IMR-90 (cell line): ENCODE measurements around the gene MGST1. TPM values are rescaled to one million over a fixed set of nuclear protein-coding genes. Genes with fewer than 3 reads are reported as not detected.
A peak's percentile ranks its signal among the peaks of the same experiment; 100 is the strongest.

Experiments used
- ATAC-seq: fragments of 200-7000 bp; cut with Tn5 transposase; 2 replicates; pipeline ENCODE4 v1.9.1; 2020; ENCODE audit warnings: low read depth, mild to moderate bottlenecking, moderate library complexity
- BruUV-seq: library from RNA; stranded (reverse); fragments of 400-500 nt; replicated peaks from 2 replicates; lab custom pipeline; 2021; lab: Mats Ljungman, UMichigan
- CTCF ChIA-PET: fragments of 300-600 bp; formaldehyde crosslinking; extraction: SDS; loops from one replicate; lab custom pipeline; 2021; ENCODE audit warnings: antibody characterized with exemption; lab: Yijun Ruan, JAX
- POLR2A ChIA-PET: fragments of 300-600 bp; sonication (Branson Sonifier 250); formaldehyde crosslinking; loops from one replicate; lab custom pipeline; 2022; ENCODE audit warnings: antibody characterized with exemption; ENCODE audit not compliant: unreplicated experiment; lab: Charles Lee
- DNase-seq: peaks from one replicate; pipeline ENCODE4 v3.0.0; 2013
- H2AFZ ChIP-seq: replicated peaks from 2 replicates; pipeline ENCODE3; 2013; ENCODE audit warnings: low read length, mild to moderate bottlenecking; ENCODE audit not compliant: poor library complexity
- H2AK5ac ChIP-seq: 2 replicates; pipeline ENCODE4 v1.6.1; 2013; ENCODE audit warnings: low read depth, low read length, inconsistent platforms
- H2AK9ac ChIP-seq: replicated peaks from 2 replicates; pipeline ENCODE3; 2013; ENCODE audit warnings: mild to moderate bottlenecking, low read depth, low read length, moderate library complexity; ENCODE audit not compliant: poor library complexity
- H2BK120ac ChIP-seq: 2 replicates; pipeline ENCODE4 v1.6.1; 2013; ENCODE audit warnings: low read depth, low read length, inconsistent platforms
- H2BK15ac ChIP-seq: 3 replicates; pipeline ENCODE4 v1.6.1; 2013; ENCODE audit warnings: low read depth, low read length, inconsistent platforms
- H2BK20ac ChIP-seq: 2 replicates; pipeline ENCODE4 v1.6.1; 2013; ENCODE audit warnings: low read depth, mild to moderate bottlenecking, inconsistent platforms, low read length, moderate library complexity
- H2BK5ac ChIP-seq: 2 replicates; pipeline ENCODE4 v1.6.1; 2013; ENCODE audit warnings: mild to moderate bottlenecking, low read depth, low read length, inconsistent platforms; ENCODE audit not compliant: poor library complexity, severe bottlenecking
- H3K14ac ChIP-seq: replicated peaks from 2 replicates; pipeline ENCODE4 v1.6.1; 2013; ENCODE audit warnings: low read depth, low read length, inconsistent platforms
- H3K18ac ChIP-seq: 2 replicates; pipeline ENCODE4 v1.6.1; 2013; ENCODE audit warnings: low read depth, low read length, control low read depth
- H3K23ac ChIP-seq: 2 replicates; pipeline ENCODE4 v1.6.1; 2013; ENCODE audit warnings: low read depth, low read length, inconsistent platforms
- H3K27ac ChIP-seq: 2 replicates; pipeline ENCODE4 v1.5.1; 2013; ENCODE audit warnings: mild to moderate bottlenecking, control low read depth, low read length; ENCODE audit not compliant: insufficient read depth
- H3K27me3 ChIP-seq: 2 replicates; pipeline ENCODE4 v1.6.1; 2013; ENCODE audit warnings: low read length; ENCODE audit not compliant: control insufficient read depth, insufficient read depth
- H3K36me3 ChIP-seq: 2 replicates; pipeline ENCODE4 v1.6.1; 2013; ENCODE audit warnings: low read length, mixed read lengths; ENCODE audit not compliant: control insufficient read depth, insufficient read depth
- H3K4ac ChIP-seq: 2 replicates; pipeline ENCODE4 v1.6.1; 2013; ENCODE audit warnings: low read depth, low read length, inconsistent platforms
- H3K4me1 ChIP-seq: 2 replicates; pipeline ENCODE4 v1.6.1; 2013; ENCODE audit warnings: low read length, mixed read lengths; ENCODE audit not compliant: control insufficient read depth, insufficient read depth
- H3K4me2 ChIP-seq: 2 replicates; pipeline ENCODE4 v1.6.1; 2013; ENCODE audit warnings: low read depth, mild to moderate bottlenecking, control low read depth, low read length, moderate library complexity
- H3K4me3 ChIP-seq: 2 replicates; pipeline ENCODE4 v1.5.1; 2013; ENCODE audit warnings: low read depth, mild to moderate bottlenecking, control low read depth, low read length, moderate library complexity; ENCODE audit not compliant: insufficient read depth
- H3K56ac ChIP-seq: 2 replicates; pipeline ENCODE4 v1.6.1; 2013; ENCODE audit warnings: low read length, inconsistent platforms; ENCODE audit not compliant: insufficient read depth; ENCODE audit errors: extremely low read depth
- H3K79me1 ChIP-seq, 2 experiments: 2 replicates each; pipeline ENCODE4 v1.6.1; 2013; ENCODE audit warnings: low read length in 2 of 2, inconsistent platforms in 1 of 2, low read depth in 1 of 2
- H3K9ac ChIP-seq: 2 replicates; pipeline ENCODE4 v1.6.1; 2013; ENCODE audit warnings: low read depth, low read length, control low read depth
- H3K9me1 ChIP-seq: 2 replicates; pipeline ENCODE4 v1.6.1; 2013; ENCODE audit warnings: low read length, inconsistent platforms; ENCODE audit not compliant: insufficient read depth
- H3K9me3 ChIP-seq: 2 replicates; pipeline ENCODE4 v1.6.1; 2013; ENCODE audit warnings: low read length; ENCODE audit not compliant: control insufficient read depth, insufficient read depth
- H4K20me1 ChIP-seq: 2 replicates; pipeline ENCODE4 v1.6.1; 2013; ENCODE audit warnings: low read length, inconsistent platforms; ENCODE audit not compliant: insufficient read depth
- H4K5ac ChIP-seq: 2 replicates; pipeline ENCODE4 v1.6.1; 2013; ENCODE audit warnings: mild to moderate bottlenecking, low read depth, low read length, control low read depth
- H4K8ac ChIP-seq, 2 experiments: 2 replicates each; pipeline ENCODE4 v1.6.1; 2013; ENCODE audit warnings: low read depth in 2 of 2, low read length in 2 of 2, control low read depth in 1 of 2, inconsistent platforms in 1 of 2
- H4K91ac ChIP-seq: 2 replicates; pipeline ENCODE4 v1.6.1; 2013; ENCODE audit warnings: low read depth, low read length, inconsistent platforms; ENCODE audit not compliant: insufficient read depth
- CHD1 ChIP-seq: IDR thresholded peaks from 2 replicates; pipeline ENCODE4 v1.6.1; 2012; ENCODE audit warnings: low read depth, low read length, improper control_type of control experiment
- MAFK ChIP-seq: IDR thresholded peaks from 2 replicates; pipeline ENCODE4 v1.6.1; 2012; ENCODE audit warnings: low read depth, low read length, improper control_type of control experiment
- MXI1 ChIP-seq: IDR thresholded peaks from 2 replicates; pipeline ENCODE4 v1.6.1; 2012; ENCODE audit warnings: low read depth, mild to moderate bottlenecking, low read length, moderate library complexity, borderline replicate concordance
- NFE2L2 ChIP-seq: fragments of 150-350 bp; IDR thresholded peaks from 2 replicates; pipeline ENCODE4 v1.6.1; 2016; ENCODE audit warnings: low read depth, mild to moderate bottlenecking, low read length
- POLR2A ChIP-seq: IDR thresholded peaks from 2 replicates; pipeline ENCODE4 v1.6.1; 2012; ENCODE audit warnings: mild to moderate bottlenecking, low read depth, low read length
- RAD21 ChIP-seq: IDR thresholded peaks from 2 replicates; pipeline ENCODE4 v1.6.1; 2012; ENCODE audit warnings: low read length, improper control_type of control experiment
- RCOR1 ChIP-seq: IDR thresholded peaks from 2 replicates; pipeline ENCODE4 v1.6.1; 2012; ENCODE audit warnings: mild to moderate bottlenecking, low read length, improper control_type of control experiment; ENCODE audit not compliant: insufficient replicate concordance
- SMC3 ChIP-seq: fragments of 150-350 bp; IDR thresholded peaks from 2 replicates; pipeline ENCODE4 v1.6.1; 2016; ENCODE audit warnings: low read depth, mild to moderate bottlenecking, antibody characterized with exemption, low read length, moderate library complexity
- WGBS, 2 experiments: methylation state at CpG; one replicate each; pipeline versions ENCODE4 v1.1.5 to v1.1.7; 2013; ENCODE audit warnings: missing lambda C conversion rate in 2 of 2; ENCODE audit not compliant: insufficient read length in 1 of 2; ENCODE audit errors: extremely low coverage in 2 of 2; 5-methylcytosine and 5-hydroxymethylcytosine counted together
- dilution Hi-C: fragments of 300-500 bp; cut with HindIII; formaldehyde crosslinking; loops from one replicate; pipeline ENCODE4 v1.14.3; 2018; ENCODE audit warnings: low sequenced_read_pairs; ENCODE audit not compliant: unreplicated experiment
- in situ Hi-C: fragments of 300-500 bp; cut with MboI; formaldehyde crosslinking; loops from 3 replicates; pipeline ENCODE4 v1.14.3; 2019; ENCODE audit warnings: low sequenced_read_pairs, inconsistent platforms, mixed read lengths
- intact Hi-C: fragments of 100-400 bp; cut with micrococcal nuclease; formaldehyde crosslinking; loops from 2 replicates; pipeline ENCODE4 v1.10.0; 2022
- polyA plus RNA-seq, 3 experiments: library from polyadenylated mRNA; depleted of rRNA; stranded (reverse); fragments of >200 nt; gene quantifications; 2 replicates each; pipeline ENCODE4 v1.2.3, GENCODE V29; 2012; ENCODE audit warnings: low replicate concordance in 1 of 3
- total RNA-seq: library from RNA; depleted of rRNA; stranded (reverse); fragments of >200 nt; gene quantifications from 2 replicates; pipeline ENCODE4 v1.2.3, GENCODE V29; 2012
- TF ChIP-seq, protein P1 (sequence below): conservative IDR thresholded peaks from 2 replicates; pipeline ENCODE4 v1.5.1; 2012; ENCODE audit warnings: mild to moderate bottlenecking, low read depth, low read length, improper control_type of control experiment

MGST1 gene
- total and polyA plus RNA-seq, 2 of the 4 experiments (the other 2 are of a cell fraction), result 105 to 280 TPM

DNA sequence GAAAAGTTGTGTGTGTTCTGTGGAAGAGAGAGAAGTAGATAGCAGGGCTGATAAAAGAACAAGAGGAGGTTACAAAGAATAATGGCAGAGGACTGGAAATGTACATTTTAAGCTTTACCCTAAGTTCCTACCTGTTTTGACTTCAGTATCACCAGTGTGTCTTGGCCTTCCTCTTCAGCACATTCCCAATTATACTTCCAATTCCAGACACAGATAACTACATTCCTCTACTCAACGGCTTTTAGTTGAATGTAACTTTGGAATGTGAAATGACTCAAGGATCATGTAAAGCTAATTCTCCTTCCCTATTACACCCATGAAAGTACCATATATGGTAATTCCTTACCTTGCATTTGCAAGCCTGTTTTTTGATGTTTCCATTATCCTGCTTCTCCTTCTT lies 5.0 kb downstream of the MGST1 start:
- ChIA-PET CTCF (no interaction called here), POLR2A (no interaction called here)
- peak; percentile 73 for DNase-seq
- H3K4me2 ChIP-seq, result peak overlapping the region; percentile 79
- H4K20me1 ChIP-seq, result peaks cover 7% of the 10 kb centered on the region; the same call in 1 of the 2 replicates
- in situ Hi-C loops (no loop called here), intact Hi-C loops (loop anchor here (10.0 kb wide), 1 partner anchor 158 kb away; no protein-coding TSS in a partner anchor), dilution Hi-C loops (no loop called here)
- peak overlapping the region; percentile 84 to 92 for H4K8ac ChIP-seq
- H3K23ac ChIP-seq, result peak overlapping the region; percentile 11; the same call in 1 of the 2 replicates
- H2BK15ac ChIP-seq, result peak overlapping the region; percentile 78
- H2AK5ac ChIP-seq, result peak overlapping the region; percentile 37
- H3K14ac ChIP-seq, result peak overlapping the region; percentile 81
- H3K27me3 ChIP-seq, result no peaks in the 10 kb centered on the region
- peak overlapping the region; percentile 84 for H3K56ac ChIP-seq
- WGBS, 2 experiments, result no CpG with 5 or more reads among the region's 1 CpG
- H2AFZ ChIP-seq, result no peak overlapping the region
- peak overlapping the region; percentile 87 for H3K27ac ChIP-seq
- peaks cover 23% of the 10 kb centered on the region for H3K36me3 ChIP-seq
- H4K91ac ChIP-seq, result peak overlapping the region; percentile 87
- H3K4ac ChIP-seq, result peak overlapping the region; percentile 49; the same call in 1 of the 2 replicates
- peaks cover 7% of the 10 kb centered on the region; the same call in 1 of the 2 replicates for H3K4me1 ChIP-seq
- H2BK20ac ChIP-seq, result peak overlapping the region; percentile 70; the same call in 1 of the 2 replicates
- no peak overlapping the region for H2AK9ac ChIP-seq
- peak overlapping the region; percentile 88 for H2BK120ac ChIP-seq
- H4K5ac ChIP-seq, result peak overlapping the region; percentile 89
- H3K18ac ChIP-seq, result peak overlapping the region; percentile 91; the same call in 1 of the 2 replicates
- no peak for TF ChIP-seq MXI1
- TF ChIP-seq MAFK, result 0 out of 2 replicates have a peak, but pooled peaks have one; percentile 11
- no peak for TF ChIP-seq NFE2L2
- TF ChIP-seq POLR2A, result peak; percentile 38; the same call in 1 of the 2 replicates
- no peak for TF ChIP-seq RAD21
- no peak for TF ChIP-seq CHD1
- TF ChIP-seq RCOR1, result no peak
- TF ChIP-seq SMC3, result no peak
- TF ChIP-seq, protein P1, sequence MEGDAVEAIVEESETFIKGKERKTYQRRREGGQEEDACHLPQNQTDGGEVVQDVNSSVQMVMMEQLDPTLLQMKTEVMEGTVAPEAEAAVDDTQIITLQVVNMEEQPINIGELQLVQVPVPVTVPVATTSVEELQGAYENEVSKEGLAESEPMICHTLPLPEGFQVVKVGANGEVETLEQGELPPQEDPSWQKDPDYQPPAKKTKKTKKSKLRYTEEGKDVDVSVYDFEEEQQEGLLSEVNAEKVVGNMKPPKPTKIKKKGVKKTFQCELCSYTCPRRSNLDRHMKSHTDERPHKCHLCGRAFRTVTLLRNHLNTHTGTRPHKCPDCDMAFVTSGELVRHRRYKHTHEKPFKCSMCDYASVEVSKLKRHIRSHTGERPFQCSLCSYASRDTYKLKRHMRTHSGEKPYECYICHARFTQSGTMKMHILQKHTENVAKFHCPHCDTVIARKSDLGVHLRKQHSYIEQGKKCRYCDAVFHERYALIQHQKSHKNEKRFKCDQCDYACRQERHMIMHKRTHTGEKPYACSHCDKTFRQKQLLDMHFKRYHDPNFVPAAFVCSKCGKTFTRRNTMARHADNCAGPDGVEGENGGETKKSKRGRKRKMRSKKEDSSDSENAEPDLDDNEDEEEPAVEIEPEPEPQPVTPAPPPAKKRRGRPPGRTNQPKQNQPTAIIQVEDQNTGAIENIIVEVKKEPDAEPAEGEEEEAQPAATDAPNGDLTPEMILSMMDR, result no peak
- H2BK5ac ChIP-seq, result peak overlapping the region; percentile 90
- no TSS peak for BruUV-seq
- peak overlapping the region; percentile 32; the same call in 1 of the 2 replicates for H3K4me3 ChIP-seq
- no peaks in the 10 kb centered on the region for H3K9me3 ChIP-seq
- 0 out of 2 replicates have a peak, but pooled peaks cover 3% of the 10 kb centered on the region for H3K9me1 ChIP-seq
- peak overlapping the region; percentile 75 for H3K9ac ChIP-seq
- H3K79me1 ChIP-seq, result peaks cover 7 to 36% of the 10 kb centered on the region in 2 experiments; a peak in 3 of 4 replicates
- ATAC-seq, result peak; percentile 33
